GM19240 (cell line): ENCODE results near the gene LTK.
A peak's percentile ranks its signal among the peaks of the same experiment; 100 is the strongest.
"Not testable (repeated sequence)": the region's sequence is repeated elsewhere in the genome, so short reads cannot be mapped to it uniquely, and the experiment has no call there.

Experiments
- DNase-seq: peaks from one replicate; pipeline ENCODE4 v3.0.0; 2011; ENCODE audit warnings: low spot score; ENCODE audit not compliant: insufficient read length

Gene LTK

DNA sequence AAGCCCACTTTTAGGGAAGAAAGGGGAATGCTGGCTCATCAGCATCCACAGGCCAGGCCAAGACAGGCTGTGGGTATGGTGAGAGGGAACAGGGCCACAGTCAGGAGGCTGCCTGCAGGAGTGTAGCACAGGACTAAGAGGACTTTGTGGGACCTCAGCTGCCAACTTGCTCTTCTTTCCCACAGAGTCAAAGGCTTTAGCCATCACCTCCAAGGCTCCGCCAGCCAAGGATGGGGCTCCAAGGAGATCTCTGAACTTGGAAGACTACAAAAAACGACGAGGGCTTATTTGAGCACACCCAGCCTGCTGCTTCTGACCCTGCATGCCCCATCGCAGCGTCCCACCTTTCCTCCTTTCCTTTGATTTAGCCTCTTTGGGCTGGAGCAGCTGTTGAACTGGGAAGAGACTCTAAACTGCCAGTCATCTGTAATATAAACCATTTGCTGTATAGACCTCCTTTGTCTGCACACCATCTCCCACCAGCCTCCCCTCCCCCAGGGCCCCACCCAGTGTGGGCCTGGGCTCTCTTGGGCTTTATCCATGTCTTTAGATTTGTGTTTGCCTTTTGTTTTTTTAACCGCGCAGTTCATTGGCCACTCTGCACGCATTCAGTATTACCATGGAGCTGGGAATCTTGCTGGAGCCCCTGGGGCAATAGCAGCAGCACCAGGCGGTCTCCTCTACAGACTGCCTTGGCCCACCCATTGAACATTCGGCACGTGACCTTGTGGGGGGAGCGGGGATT lies 33.1 kb downstream of the LTK start:
- no peak for DNase-seq

- DNase-seq: no peak
Observed at GRCh38 chr15:41476416-41477048, 37.1 kb downstream of the LTK start.

- no peak for DNase-seq
Observed at GRCh38 chr15:41474941-41475340, 38.7 kb downstream of the LTK start.

GRCh38 chr15:41474436-41474835 lies 39.2 kb downstream of the LTK start:
- DNase-seq: no peak

- DNase-seq: no peak
Observed at GRCh38 chr15:41473418-41473817, 40.2 kb downstream of the LTK start.

DNA sequence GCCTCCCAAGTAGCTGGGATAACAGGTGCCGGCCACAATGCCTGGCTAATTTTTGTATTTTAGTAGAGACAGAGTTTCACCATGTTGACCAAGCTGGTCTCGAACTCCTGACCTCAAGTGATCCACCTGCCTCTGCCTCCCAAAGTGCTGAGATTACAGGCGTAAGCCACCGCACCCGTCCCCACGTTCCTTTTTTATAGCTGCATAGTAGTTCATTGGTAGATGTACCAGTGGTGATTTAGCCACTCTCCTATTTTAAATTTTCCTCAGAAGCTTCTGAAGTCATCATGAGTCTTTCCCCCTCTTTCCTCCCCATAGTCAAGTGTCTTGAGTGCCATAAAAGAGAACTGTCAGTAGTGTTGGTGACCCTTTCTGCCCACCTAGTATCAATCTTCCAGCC lies 44.0 kb downstream of the LTK start:
- not testable (repeated sequence) for DNase-seq

GRCh38 chr15:41466711-41467110 lies 46.9 kb downstream of the LTK start:
- no peak for DNase-seq

DNA sequence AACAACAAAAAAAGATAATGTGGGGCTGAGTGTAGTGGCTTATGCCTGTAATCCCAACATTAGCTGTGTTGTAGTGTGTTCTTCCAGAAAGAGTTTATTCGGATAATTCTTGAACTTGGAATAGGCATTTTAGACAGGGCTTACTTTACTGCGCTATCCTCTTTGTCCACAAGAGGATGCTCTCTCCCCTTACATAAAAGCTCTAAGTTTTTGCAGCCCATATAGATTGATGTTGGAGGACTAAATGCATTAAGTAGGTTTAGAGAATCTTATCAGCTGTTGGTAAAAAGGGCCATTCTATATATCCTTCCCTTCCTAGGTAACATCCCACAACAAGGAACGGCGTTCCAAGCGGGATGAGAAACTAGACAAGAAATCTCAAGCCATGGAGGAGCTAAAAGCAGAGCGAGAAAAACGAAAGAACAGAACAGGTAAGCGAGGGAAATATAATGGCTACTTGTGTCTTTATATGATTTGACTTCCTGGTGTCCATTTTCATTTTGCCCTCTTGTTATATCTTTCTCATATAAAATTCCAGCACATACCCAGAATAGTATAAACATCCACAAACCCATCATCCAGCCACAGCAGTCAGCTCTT lies 47.7 kb downstream of the LTK start:
- peak; percentile 28 for DNase-seq

GRCh38 chr15:41464889-41465580 lies 48.6 kb downstream of the LTK start:
- no peak for DNase-seq

- no peak for DNase-seq
Observed at GRCh38 chr15:41462084-41462795, 51.4 kb downstream of the LTK start.
